ENCODE data around the gene DCHS2.
A peak's percentile ranks its signal among the peaks of the same experiment; 100 is the strongest.
"Not testable (repeated sequence)": the region's sequence is repeated elsewhere in the genome, so short reads cannot be mapped to it uniquely, and the experiment has no call there.

DCHS2 gene

DNA sequence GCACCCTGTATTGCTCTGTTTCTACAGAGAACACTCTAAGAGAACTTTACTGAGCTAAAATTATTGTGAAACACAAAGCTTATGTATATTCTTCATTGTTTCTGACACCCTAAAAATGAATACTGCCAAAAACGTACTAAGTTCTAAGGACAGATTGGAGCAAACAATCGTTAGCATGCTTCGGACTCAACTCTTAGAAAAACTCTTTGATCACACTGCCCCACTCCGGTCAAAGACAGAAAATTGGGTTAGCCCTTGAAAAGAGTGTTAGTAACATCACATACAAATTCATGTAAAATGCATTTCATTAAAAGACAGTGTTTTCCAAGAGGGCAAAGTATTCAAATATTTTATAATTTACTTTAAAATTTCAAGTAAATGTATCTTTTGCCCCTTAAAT, 177.4 kb downstream of the DCHS2 start:
- peak in 1 of 2 donors; percentile 26 for DNase-seq

DNA sequence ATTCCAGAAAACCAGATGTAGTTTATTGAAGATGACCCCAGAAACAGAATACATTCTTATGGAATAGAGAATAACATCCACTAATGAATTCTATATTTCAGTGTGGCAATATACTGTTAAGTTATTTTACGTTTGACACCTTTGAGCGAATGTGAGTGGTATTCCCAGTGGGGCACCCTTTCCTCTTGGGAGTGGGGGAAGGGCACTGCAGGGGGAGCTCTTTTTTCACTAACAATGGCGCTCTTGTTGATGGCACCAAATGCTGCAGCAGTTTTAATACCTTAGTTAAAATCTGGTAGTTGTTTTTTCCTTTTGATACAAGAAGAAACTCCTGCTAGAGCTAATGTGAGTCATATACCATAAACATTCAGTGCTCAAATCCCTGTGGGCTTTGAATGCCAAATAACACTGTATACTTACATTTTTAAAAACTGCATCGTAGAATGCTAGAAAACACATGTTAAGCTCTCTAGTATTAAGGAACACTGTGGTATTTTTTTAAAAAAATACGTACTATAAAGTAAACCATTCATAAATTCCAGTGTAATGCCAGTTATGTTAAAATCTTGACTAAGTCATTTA, 178.5 kb downstream of the DCHS2 start:
- DNase-seq, result no peak

DNA sequence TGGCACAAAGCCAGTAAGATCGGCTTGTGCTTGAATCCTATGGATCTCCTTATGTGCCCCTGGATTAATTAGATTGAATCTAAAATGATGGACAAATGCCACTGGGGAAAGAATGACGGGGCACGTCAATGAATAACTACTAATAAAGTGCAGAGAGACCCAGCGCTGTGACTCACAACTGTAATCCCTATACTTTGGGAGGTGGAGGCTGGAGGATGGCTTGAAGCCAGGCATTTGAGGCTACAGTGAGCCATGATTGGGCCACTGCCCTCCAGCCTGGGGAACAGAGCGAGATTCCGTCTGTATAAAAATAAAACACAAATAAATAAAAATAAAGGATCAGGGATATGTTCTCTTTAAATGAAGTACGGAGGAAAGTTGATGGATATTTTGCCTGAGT, 179.4 kb downstream of the DCHS2 start:
- no peak for DNase-seq

DNA sequence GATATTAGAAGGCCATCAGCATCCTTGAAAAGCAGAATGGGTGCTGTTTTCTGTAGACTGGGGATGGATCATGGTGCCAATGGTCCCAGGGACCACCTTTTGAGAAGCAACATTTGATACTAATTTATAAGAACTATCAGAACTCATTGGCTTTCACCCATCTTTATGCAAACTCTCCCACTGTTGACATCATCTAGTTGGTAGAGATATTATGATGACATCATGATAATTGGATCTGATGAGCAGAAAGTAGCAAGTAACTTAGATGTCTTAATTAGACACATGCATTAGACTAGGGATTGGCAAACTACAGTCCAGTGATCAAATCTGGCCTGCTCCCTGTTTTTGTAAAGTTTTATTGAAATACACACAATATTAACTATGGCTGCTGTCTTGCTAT, 181.0 kb downstream of the DCHS2 start:
- DNase-seq, result no peak

DNA sequence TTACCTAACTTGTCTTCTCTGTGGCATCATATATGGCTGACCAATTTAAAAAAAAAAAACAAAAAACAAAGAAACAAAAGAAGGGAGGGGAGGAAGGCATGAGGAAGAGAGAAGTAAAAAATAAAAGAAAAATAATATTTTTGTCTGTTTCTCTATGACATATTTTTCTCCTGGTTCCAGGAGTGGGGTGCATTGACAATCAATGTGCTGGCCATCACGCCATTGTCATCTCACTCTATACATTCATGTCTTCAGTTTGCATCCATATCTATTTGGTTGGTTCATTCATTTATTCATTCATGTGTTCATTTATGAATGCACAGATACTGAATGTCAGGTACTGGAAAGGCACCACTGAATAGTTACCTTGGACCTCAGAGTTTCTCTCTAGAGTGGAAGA, 183.4 kb downstream of the DCHS2 start:
- no peak for DNase-seq

DNA sequence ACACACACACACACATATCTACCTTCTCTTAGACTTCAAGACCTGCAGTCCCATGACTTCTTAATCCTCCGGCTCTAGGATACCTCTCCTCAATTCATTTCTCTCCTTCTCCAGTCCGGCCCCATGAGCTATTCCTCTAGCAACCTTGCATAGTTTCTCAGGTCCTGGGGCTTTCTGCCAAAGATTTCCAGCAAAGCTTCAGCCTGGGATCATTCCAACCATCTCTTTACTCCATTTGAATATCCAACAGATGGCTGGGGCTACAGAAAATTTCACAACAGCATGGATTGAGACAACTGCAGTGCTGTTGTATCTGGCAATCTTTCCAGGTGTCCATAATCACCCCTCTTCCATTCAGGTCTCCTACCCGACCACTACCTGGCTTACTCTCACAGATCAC, 184.1 kb downstream of the DCHS2 start:
- DNase-seq, result no peak

DNA sequence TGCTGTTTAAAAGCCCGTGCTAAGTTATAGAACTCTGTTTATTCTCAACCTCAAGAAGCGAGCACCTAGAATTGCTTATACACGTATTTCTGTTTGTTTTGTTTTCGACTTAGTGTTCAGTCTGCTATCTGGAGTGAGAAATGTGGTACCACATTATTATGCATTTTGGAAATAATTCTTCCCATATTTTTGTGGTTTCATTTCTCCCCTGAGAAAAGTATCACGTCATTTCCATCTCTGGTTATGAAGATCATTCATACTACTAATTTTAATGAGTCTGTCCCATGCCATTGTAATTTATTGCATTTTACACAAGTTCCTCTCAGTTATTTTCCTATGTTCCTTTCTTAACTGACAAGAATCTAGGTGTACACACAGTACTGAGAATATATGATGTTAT, 186.0 kb downstream of the DCHS2 start:
- DNase-seq, result no peak

DNA sequence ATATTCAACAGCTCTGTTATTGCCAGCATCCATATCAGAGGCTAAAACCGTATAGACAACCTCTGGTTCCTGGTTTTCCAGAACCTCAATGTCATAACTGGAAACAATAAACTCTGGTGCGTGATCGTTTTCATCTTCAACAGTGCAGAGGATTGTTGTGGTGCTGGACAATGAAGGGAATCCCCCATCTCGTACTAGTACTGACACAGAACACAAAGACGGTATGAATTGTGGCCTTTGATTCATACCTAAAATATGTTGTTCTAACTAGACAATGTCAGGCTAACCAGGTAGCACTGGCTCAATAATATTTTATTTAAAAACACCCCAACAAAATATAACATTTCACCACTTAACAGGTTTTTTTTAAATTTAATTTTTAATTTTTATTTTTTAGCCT, 186.9 kb downstream of the DCHS2 start:
- no peak for DNase-seq

DNA sequence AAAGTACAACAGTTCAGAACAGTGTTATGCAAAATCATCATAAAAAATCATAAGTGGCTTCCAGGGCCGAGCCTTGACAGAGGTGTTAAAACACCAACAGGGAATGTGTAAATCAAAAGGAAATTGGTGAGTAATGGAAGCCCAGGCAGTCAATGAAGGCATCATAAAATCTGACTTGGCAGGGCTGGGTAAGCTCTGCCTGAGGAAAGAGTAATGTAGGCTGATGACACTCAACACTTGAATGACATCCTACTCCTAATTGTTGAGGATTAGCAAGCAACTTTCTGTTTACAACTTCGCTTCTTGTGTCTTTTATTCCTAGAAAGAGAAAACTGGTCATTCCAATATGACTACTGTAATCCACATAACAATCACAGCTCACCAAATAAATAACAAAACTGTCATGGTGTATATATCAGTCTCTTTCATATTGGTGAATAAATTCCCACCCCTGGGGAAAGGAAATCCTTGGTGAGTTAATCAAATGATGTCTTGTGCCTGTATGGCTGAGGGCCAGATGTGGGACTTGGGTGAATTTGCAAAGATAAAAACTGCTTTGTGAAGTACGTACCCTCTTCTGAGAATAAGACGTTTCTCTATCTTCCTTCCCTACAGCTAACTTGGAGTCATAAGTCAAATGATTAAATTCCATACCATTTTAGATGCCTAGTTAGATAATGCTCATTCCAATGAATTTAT, 196.8 kb downstream of the DCHS2 start:
- DNase-seq, result no peak

DNA sequence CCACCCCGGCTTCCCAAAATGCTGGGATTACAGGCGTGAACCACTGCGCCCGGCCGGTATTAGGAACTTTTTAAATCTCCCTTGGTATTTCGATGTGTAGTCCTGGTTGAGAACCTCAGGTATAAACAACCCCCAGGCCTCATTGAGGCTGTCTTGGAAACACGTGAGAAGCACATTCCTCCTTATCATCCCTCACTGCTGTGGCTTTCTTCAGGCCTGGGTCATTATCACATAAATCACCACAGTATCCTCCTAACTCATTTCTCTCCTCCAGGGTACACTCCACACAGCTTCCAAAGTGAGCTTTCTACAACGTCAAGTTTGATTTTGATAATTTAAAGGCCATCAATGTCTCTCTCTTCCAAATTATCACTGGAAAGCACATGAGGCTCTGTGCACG, 198.2 kb downstream of the DCHS2 start:
- DNase-seq, result no peak

DNA sequence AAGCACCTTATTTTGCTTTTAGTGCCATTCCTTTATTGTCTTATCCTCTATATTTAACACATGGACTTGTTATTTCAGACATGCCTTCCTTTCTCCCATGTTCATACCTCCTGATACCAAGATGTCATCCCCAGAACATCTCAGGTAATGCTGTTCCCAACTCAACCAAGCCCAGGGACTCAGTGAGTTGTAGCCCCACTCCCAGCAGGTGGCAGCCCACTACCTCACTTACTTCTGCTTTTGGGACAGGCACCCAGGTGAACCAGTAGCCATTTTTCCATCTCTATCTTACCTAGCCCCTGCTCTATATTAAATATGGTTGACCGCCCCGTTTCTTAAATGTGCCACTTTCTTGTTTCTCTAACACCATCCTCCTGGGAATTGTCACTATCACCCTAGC, 199.0 kb downstream of the DCHS2 start:
- DNase-seq, result no peak

DNA sequence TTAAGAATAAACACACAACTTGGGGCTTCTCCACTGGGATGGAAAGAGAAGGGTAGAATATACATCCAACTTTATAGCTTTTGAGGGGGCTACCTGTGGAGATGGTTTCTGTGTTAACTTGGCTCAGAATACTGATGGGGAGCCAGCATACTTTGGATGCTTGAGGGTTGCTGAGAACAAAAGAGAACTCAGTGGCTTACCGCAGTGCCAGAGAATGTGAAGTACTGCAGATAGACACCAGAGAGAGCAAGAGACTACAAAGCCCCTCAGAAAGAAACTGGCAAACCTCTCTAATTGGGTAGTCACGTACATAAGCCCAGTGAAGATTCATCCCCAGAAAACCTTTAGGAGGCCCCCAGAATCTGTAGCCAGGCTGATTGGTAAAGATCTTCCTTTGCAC, 214.4 kb downstream of the DCHS2 start:
- DNase-seq, result no peak

DNA sequence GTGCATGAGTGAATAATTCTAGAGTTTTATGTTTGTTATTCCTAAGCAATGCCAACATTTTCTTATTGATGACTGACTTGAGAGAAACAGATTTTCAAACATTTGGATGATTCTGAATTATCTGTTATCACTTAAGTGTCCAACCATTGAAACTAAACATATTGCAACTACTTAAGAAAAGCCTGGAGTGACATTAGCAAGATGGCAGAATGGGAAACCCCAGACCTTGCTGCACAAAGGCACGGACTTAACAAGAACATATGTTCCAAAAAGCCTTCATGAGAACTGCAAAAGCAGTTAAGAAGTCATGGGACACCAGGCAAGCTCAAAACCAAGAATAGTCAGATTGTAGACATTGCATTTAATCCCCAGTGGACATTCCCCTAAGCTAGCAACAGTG, 215.1 kb downstream of the DCHS2 start:
- DNase-seq, result no peak

DNA sequence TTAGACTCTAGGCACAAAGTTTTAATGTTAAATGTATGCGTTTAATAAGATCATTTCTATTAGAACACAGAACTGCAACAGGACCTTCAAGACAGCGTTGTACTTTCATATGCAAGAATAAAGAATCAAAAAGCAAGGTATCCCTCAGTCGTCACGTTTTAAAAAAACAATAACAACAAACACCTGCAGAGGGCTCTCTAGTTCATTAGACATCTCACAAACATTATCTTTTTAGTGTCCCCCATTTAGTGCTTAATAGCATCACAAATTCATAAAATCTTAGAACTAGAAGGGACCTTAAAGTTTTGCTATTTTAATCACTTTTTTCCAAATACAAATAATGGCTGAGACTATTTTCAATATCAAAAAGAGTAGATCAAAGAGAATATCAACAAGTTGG, 236.6 kb downstream of the DCHS2 start:
- DNase-seq, result no peak

DNA sequence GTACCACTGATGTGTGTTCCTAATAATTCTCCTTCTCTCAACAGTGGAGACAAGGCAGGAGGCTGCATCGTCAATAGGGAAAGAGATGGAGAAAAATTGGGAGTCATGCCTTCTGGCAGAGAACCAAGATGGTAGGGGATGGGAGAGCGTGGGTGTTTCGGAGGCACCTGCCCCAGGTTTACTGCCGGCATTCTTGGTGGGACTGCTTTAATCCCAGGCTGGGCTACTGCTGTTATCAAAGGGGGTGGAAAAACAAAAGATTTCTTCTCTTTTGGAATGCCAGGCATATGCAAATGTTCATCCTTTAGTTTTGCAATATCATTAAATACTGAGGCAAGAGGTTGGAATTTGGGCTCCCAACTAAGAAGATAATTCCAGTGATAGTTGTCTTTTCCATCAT, 257.0 kb downstream of the DCHS2 start:
- DNase-seq, result no peak

DNA sequence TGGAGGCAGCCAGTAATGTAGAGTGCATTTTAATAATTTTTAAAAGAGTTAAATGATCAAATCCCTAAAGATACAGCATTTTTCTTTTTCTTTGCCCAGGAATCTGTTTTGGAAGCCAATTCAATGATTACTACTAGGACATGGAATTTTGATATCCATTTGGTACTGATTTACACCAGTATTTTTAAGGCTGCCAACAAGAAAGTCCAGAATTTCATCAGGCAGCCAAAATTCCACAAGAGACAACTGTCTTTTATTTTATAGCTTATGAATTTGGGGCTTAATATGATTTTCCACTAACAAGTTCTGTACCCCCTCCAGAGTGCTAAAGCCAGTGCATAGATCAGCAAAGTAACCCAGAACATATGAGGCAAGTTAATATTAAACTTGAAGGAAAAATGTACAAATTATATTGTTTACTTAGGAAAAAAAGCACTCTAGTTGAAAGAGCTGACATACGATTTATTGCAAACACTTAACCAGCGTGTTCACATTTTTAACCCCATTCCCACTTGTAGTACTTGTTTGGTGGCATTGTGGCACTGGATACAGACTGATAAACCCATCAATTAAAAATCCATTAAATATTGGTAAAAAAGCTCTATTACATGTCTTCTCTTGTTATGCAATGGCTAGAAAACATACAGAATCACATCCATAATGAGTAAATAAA, 259.7 kb downstream of the DCHS2 start:
- DNase-seq, result no peak

DNA sequence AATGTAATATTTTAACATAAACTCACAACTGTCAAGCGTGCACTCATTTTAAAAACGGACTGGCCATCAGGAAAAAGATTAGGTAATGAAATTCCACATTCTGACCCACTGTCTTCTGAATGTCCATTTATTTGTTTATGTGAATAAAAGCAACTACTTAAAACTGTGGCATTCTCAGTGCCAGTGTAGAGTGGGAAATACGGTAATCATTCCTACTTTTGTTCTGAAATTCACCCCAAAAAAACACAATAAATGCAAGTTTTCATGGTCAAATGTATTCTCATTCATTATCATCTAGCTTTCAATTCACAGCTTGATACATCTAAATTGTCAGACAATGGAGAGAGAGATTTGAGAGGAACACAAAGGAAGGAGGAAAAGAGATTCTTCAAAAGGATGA, 260.9 kb downstream of the DCHS2 start:
- no peak for DNase-seq

DNA sequence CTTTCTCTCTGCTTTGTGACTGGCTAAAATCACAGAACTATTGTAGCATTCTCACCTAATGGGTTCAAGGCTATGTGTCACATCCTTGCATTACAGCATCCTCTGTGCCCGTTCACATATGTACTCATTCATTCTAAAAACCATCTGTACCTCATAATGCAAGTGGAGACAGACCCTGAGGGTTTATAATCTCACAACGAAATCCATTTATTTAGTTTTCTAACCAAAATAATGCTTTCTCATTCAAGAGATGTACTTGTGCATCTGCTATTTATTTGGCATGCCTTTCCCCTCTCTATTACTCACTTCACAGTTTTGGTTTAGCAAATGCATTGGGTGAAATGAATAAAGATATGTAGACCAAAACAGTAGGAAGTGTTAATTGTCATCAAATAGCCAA, 261.5 kb downstream of the DCHS2 start:
- no peak for DNase-seq

DNA sequence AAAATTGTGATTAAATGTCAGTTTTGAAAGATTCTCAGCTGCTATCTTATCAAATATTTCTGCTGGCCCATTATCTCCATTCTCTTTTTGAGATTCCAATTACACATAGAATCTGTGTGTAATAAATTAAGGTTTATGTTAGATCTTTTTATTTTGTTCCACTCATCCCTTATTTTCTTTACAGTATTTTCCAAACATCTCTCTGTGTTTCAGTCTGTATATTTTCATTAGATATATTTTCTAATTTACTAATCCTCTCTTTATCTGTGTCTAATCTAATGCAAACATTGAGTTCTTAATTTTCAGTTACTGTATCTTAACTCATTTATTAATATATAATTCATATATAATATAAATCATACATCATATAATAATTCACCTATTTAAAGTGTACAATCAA, 268.7 kb downstream of the DCHS2 start:
- DNase-seq, result no peak

DNA sequence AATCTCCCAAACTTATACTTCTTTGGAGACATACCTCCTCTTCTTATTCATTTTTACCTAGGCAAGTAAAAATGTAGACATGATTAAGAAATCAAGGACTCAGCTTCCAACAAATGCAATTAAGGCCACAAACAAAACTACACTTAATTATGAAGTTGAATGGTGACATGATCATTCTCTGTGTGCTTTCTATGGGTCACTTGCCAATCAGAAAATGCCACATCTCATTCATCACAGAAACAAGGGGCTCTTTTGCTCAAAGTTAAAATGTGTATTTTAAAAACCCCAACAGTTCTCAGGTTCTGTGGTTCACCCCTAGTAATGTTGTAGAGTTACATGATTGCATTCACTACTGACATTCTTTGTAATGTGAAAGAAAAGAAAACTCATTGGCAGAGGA, 273.5 kb downstream of the DCHS2 start:
- DNase-seq, result no peak

DNA sequence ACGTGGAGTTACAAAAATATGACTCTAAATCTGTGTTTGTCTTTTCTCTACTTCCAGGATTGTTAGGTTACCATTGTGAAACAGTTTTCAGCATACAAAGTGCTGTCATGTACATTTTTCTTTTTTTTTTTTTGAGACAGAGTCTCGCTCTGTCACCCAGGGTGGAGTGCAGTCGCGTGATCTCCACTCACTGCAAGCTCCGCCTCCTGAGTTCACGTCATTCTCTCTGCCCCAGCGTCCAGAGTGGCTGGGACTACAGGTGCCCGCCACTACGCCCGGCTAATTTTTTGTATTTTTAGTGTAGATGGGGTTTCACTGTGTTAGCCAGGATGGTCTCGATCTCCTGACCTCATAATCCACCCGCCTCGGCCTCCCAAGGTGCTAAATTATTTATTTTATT, 274.2 kb downstream of the DCHS2 start:
- DNase-seq, result not testable (repeated sequence)

DNA sequence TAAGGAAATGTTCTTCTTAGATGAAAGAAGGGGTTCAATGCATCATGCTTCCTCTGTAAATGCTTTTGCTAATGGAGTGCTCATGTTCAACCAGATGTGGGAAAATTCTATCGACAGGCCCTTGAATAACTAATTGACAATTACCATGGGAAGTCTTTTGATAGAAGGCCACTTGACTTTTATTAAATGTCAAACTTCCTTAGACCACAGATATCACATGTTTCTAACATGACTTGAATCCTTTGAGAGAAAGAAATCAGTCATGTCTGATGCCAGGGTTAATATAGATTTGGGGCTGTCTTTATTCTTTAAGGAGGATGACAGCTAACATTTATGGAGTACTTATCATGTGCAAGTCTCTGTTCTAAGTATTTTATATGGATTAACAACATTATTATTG, 280.1 kb downstream of the DCHS2 start:
- no peak for DNase-seq

DNA sequence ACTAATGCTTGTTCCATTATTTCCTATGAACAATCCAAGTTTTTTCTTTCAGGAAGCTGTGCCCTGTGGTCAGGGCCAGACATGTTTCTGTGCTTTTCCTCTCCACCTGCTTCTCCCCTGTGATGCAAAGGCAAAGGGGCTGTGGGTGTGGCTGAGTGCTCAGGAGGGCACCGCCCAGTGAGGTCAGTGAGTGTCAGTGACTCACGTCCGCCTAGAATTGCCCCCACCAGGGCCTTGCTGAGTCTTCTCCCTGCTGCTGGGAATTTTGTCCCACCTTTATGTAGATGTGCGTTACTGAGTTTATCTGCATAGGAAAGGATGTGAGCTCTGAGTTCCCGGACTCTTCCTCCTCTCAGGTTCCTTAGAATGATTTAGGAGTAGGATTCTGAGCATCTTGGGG, 283.2 kb downstream of the DCHS2 start:
- no peak for DNase-seq

DNA sequence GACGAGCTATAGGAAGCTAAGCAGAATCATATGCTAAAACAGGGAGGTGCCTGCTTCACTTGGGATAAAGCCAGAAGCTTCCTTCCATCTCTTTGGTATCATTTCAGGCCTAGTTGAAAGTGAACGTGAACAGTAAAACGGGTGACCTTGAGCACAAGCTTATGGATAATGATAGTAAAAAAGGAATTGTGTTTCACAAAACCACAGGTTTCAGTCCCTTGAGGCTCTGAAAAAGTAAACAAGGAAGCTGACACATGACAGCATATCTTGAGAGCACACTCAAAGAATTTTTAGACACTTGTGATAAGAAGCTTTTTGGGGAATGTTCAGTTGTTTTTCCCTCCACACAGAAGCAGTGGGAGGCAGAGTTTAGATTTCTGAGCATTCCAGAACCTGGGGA, 286.1 kb downstream of the DCHS2 start:
- no peak for DNase-seq

DNA sequence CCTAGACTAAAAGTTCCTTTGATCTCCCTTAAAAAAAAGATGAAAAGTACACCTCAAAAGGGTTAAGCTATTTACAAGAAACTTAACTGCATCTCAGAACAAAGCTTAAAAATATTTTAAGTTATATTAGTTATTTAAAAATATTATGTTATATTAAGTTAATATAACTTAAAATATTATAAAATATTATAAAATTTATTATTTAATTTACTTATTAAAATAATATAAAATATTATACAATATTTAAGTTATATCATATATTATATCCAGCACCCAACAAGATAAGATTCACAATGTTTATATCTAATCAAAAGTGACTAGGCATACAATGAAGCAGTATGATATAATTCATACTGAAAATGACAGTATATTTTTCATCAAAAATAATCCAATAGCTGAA, 296.9 kb downstream of the DCHS2 start:
- no peak for DNase-seq
